HEK293T (cell line): ENCODE data around the gene DENND2D.

ENCODE experiments used
- CTCF ChIA-PET: fragments of 350-600 bp; formaldehyde crosslinking; extraction: SDS; loops from one replicate; lab custom pipeline; 2021; ENCODE audit warnings: antibody characterized with exemption, inconsistent platforms; lab: Yijun Ruan, JAX
- POLR2A ChIA-PET: fragments of 350-600 bp; formaldehyde crosslinking; extraction: SDS; loops from one replicate; lab custom pipeline; 2020; ENCODE audit warnings: antibody characterized with exemption, inconsistent platforms; lab: Yijun Ruan, JAX
- DNase-seq: peaks from one replicate; pipeline ENCODE4 v3.0.0; 2012; ENCODE audit warnings: mixed read lengths; ENCODE audit errors: extremely low spot score
- ARNT ChIP-seq: fragments of 450-650 bp; IDR thresholded peaks from 2 replicates; pipeline ENCODE4 v1.6.1; 2017; ENCODE audit warnings: mild to moderate bottlenecking
- BHLHE40 ChIP-seq: fragments of 450-650 bp; IDR thresholded peaks from 2 replicates; pipeline ENCODE4 v1.6.1; 2016; ENCODE audit warnings: mild to moderate bottlenecking, moderate library complexity, borderline replicate concordance
- CTBP1 ChIP-seq: fragments of 450-650 bp; IDR thresholded peaks from 2 replicates; pipeline ENCODE4 v1.6.1; 2016; ENCODE audit warnings: borderline replicate concordance
- ELF4 ChIP-seq: fragments of 450-650 bp; IDR thresholded peaks from 2 replicates; pipeline ENCODE4 v1.6.1; 2017; ENCODE audit warnings: antibody characterized with exemption
- FOXA1 ChIP-seq: fragments of 450-650 bp; IDR thresholded peaks from 2 replicates; pipeline ENCODE4 v1.6.1; 2016; ENCODE audit warnings: mild to moderate bottlenecking
- FOXK2 ChIP-seq: fragments of 450-650 bp; IDR thresholded peaks from 2 replicates; pipeline ENCODE4 v1.6.1; 2016; ENCODE audit warnings: mild to moderate bottlenecking
- FOXM1 ChIP-seq: fragments of 450-650 bp; IDR thresholded peaks from 2 replicates; pipeline ENCODE4 v1.6.1; 2017; ENCODE audit warnings: mild to moderate bottlenecking, borderline replicate concordance
- HDGF ChIP-seq: fragments of 450-650 bp; IDR thresholded peaks from 2 replicates; pipeline ENCODE4 v1.6.1; 2017; ENCODE audit warnings: antibody characterized with exemption, borderline replicate concordance
- L3MBTL2 ChIP-seq: fragments of 450-650 bp; conservative IDR thresholded peaks from 2 replicates; pipeline ENCODE4 v1.6.1; 2016; ENCODE audit warnings: mild to moderate bottlenecking
- LEF1 ChIP-seq: fragments of 450-650 bp; IDR thresholded peaks from 2 replicates; pipeline ENCODE4 v1.6.1; 2017; ENCODE audit warnings: mild to moderate bottlenecking, borderline replicate concordance
- NFRKB ChIP-seq: fragments of 450-650 bp; IDR thresholded peaks from 2 replicates; pipeline ENCODE4 v1.6.1; 2016; ENCODE audit warnings: mild to moderate bottlenecking, moderate library complexity
- SP1 ChIP-seq: fragments of 450-650 bp; IDR thresholded peaks from 2 replicates; pipeline ENCODE4 v1.6.1; 2017
- SUZ12 ChIP-seq: fragments of 450-650 bp; IDR thresholded peaks from 2 replicates; pipeline ENCODE4 v1.6.1; 2016; ENCODE audit warnings: mild to moderate bottlenecking
- TARDBP ChIP-seq: fragments of 450-650 bp; IDR thresholded peaks from 2 replicates; pipeline ENCODE4 v1.6.1; 2016
- ZNF384 ChIP-seq: fragments of 450-650 bp; IDR thresholded peaks from 2 replicates; pipeline ENCODE4 v1.6.1; 2016
- TF ChIP-seq, protein P1 (sequence below): fragments of 450-650 bp; IDR thresholded peaks from 2 replicates; pipeline ENCODE4 v1.6.1; 2016

DENND2D gene

DNA sequence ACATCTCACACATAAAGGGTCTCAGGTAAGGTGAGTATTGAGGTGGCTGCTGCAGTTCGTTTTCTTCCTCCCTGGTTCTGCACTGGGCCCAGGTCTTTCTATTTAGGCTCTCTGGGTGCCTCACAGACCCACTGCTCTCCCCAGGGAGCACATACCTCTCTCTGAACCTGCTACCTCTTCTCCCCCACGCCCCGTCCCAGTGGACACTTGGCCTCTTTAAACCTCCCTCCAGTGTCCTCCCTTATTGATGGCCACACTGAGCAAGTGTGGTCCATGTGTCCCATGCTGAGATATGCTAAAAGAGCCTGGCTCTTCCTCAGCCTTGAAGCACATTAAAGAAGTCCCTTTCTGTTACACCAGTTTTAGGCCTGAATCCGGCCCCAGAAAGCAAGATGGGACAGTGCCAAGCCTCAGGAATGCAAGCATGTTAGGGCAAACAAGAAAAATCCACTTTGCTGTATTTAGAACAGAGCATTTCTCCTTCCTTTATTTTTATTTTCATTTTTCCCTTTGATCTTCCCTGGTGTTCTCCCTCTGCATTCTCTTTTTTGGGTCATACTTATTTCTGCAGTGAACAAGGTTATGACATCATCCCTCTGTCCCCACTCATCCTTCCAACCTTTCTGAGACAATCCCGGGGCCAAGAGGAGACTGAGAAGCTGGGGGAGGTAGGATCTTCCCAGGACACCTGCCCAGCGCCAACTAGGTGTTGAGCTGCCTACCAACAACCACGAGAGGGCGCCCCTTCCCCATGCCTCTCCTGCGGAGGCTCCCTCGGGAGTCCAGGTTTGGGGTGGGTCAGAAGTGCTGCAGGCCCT, 22.1 kb upstream of the DENND2D start:
- DNase-seq: peak; percentile 86
- POLR2A ChIA-PET: no interaction called here
- TF ChIP-seq ARNT: no peak
- TF ChIP-seq ELF4: no peak
- no peak for TF ChIP-seq SUZ12
- no peak for TF ChIP-seq TARDBP
- TF ChIP-seq HDGF: no peak
- TF ChIP-seq, protein P1, sequence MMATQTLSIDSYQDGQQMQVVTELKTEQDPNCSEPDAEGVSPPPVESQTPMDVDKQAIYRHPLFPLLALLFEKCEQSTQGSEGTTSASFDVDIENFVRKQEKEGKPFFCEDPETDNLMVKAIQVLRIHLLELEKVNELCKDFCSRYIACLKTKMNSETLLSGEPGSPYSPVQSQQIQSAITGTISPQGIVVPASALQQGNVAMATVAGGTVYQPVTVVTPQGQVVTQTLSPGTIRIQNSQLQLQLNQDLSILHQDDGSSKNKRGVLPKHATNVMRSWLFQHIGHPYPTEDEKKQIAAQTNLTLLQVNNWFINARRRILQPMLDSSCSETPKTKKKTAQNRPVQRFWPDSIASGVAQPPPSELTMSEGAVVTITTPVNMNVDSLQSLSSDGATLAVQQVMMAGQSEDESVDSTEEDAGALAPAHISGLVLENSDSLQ: no peak
- TF ChIP-seq FOXK2: no peak
- no peak for TF ChIP-seq ZNF384
- CTCF ChIA-PET: interaction anchor here (0.9 to 1.8 kb wide), 7 partner anchors 20 to 218 kb away, joined by 3 to 23 read pairs (median 3); no protein-coding TSS in a partner anchor

DNA sequence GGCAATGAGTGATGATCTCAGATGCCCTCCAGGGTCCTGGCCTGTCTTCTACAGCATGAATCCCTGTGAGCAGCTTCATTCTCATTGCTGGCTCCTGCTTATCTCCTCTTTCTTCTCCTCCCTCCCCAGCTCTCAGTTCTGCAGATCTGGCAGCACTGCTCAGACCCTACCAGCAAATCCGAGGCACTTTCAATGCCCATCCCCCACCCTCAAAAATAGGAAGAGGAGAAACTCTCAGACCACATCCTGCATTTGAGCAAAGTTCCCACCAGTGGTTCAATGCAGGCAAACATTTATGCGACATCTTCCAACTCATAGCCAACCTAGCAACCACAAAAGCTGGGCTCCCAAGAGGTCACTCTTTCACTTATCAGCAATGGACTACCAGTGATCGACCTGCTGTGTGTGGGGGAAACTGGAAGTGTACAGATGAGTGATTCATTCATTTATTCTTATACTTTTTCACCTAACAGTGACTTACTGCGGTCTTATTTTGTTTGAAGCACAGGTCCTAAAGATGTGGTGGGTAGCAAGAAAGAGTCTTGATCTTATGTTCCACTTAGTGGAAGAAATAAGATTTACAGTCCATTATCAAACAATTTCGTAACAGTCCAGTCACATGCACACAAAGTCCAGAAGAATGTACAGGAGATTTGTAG, 21.3 kb upstream of the DENND2D start:
- no peak for TF ChIP-seq BHLHE40
- TF ChIP-seq SUZ12: no peak
- DNase-seq: no peak
- CTCF ChIA-PET: interaction anchor here (1.0 to 1.2 kb wide), 3 partner anchors 8 to 179 kb away, joined by 3 to 5 read pairs (median 4); no protein-coding TSS in a partner anchor
- POLR2A ChIA-PET: interaction anchor here (0.6 kb wide), 1 partner anchor 178 kb away, joined by 4 read pairs; no protein-coding TSS in a partner anchor

DNA sequence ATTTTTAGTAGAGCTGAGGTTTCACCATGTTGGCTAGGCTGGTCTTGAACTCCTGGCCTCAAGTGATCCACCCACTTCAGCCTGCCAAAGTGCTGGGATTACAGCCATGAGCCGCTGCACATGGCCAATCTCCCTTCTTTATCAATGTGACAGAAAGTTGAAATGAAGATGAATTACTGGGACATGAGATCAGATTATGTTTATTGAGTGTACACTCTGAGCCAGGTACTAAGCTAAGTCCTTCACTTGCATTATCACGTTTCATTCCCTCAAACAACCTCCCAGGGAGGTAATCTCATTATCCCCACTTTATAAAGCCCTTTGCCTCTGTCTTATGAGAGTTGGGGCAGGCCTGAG, 20.8 kb upstream of the DENND2D start:
- ChIA-PET CTCF (interaction anchor here (0.7 to 1.2 kb wide), 4 partner anchors 9 to 582 kb away, joined by 3 to 5 read pairs (median 4); no protein-coding TSS in a partner anchor), POLR2A (interaction anchor here (0.6 kb wide), 1 partner anchor 179 kb away, joined by 4 read pairs; no protein-coding TSS in a partner anchor)
- no peak for TF ChIP-seq TARDBP
- no peak for TF ChIP-seq CTBP1
- TF ChIP-seq L3MBTL2: no peak
- TF ChIP-seq ELF4: no peak
- no peak for DNase-seq

DNA sequence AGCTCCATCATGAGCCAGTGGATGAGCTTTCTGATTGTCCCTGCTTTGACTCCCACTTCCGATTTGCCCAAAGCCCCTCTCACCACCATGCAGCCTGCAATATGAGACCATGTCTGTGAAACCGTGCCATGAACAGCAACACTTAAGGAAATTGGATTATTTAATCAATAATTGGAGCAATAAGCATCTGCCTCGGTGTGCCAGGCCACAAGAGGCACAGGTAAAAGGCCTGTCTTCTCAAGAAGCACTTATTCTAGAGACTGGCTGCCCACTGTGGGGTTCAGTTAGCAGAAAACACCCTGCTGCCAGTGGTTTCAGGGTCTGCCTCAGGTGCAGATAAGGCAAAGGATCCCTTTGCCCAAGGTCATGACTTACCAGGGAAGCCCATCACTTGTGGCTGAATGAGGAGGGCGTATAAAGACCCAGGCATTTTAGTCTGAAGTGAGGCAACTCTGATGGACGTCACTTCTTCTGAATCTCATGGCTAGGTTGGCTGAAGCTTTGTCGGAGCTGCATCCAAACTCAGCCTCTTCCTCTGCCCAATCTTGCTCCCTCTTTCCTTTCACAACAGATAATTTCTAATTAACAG, 19.9 kb upstream of the DENND2D start:
- ChIA-PET CTCF (interaction anchor here (0.6 to 1.2 kb wide), 4 partner anchors 9 to 581 kb away, joined by 3 to 5 read pairs (median 4); no protein-coding TSS in a partner anchor), POLR2A (no interaction called here)
- no peak for TF ChIP-seq L3MBTL2
- TF ChIP-seq TARDBP: no peak
- TF ChIP-seq SUZ12: no peak
- DNase-seq: no peak

DNA sequence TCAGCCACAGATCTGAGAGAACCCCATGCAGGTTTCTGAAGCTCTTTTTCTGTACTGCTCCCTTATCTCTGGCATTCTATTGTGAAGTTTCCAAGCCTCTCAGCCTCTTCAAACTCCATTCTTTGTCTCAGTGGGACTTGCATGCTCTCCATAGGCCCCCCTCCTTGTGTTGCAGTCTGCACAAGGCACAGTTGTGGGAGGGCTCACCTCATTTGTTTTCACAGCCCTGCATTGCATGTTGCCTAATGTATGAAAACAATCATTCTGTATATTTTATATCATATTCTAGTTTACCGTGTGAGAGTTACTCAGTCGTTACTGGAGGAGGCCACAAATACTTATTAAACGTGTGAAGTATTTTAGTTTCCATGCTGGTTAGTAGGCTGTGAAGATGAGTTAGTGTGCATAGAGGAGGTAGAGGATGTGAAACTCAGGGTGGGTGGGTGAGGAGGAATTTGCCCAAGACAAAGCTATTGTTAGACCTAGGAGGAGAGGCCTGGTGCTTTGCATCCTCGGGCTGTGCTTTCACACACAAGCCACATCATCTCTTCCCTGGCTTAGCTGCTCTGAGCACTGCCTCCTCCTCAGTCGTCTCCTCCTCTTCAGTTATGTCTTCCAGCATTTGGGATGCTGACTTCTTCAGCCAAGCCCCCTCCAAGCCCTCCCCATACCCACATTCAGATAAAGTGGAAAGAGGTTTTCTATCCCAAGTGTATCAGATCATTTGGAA, 19.3 kb upstream of the DENND2D start:
- no peak for DNase-seq
- TF ChIP-seq HDGF (no peak), FOXA1 (no peak), L3MBTL2 (no peak), ELF4 (no peak), SP1 (no peak), ARNT (no peak), FOXM1 (no peak), LEF1 (no peak), BHLHE40 (no peak), TARDBP (no peak), SUZ12 (no peak), CTBP1 (no peak), NFRKB (no peak)
- TF ChIP-seq, protein P1: no peak
- POLR2A ChIA-PET: no interaction called here
- CTCF ChIA-PET: interaction anchor here (0.6 to 0.7 kb wide), 3 partner anchors 149 to 219 kb away, joined by 3 to 4 read pairs (median 3); no protein-coding TSS in a partner anchor

DNA sequence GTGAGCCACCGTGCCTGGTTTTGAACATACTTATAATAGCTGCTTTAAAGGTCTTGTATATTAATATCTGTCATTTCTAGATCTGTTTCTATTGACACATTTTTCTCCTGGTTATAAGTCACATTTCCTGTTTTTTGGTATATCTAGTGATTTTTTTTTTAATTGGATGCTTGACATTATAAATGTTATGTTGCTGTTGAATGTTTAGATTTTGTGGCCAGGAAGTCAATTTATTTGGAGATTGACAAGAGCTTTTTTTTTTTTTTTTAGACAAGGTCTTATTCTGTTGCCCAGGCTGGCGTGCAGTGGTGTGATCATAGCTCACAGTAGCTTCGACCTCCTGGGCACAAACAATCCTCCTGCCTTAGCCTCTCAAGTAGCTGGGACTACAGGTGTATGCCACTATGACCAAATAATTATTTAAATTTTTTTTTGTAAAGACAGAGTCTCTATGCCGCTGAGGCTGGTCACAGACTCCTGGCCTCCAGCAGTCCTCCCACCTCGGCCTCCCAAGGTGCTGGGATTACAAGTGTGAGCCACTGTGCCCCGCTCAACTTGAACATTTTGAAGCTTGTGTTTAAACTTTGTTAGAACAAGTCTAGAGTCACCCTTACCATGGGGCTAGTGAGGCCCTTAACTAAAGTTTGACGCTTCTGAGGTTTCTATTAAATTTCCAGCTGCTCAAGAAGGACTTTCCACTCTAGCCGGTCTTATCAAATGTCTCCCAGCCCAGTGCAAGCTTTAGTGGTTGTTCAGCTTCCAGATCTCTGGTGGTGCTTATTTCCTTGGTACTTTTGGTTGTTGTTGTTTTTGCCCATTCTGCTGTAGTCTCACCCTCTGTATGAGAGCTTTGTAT, 18.5 kb upstream of the DENND2D start:
- TF ChIP-seq, protein P1: no peak
- TF ChIP-seq FOXM1 (no peak), HDGF (no peak), FOXK2 (no peak), FOXA1 (no peak), NFRKB (no peak), ARNT (no peak)
- ChIA-PET CTCF (interaction anchor here (0.6 to 0.7 kb wide), 3 partner anchors 149 to 1807 kb away, joined by 3 to 4 read pairs (median 3); no protein-coding TSS in a partner anchor), POLR2A (no interaction called here)
- no peak for DNase-seq
